ENCODE measurements around the gene DNM3. TPM values are rescaled to one million over a fixed set of nuclear protein-coding genes. Genes with fewer than 3 reads are reported as not detected.

Gene DNM3
- total RNA-seq, 1 donor from 2014 or later, result 1.1 TPM

- Mint-ChIP-seq H3K36me3 (no peaks in the 10 kb centered on the region), H3K9me3 (no peaks in the 10 kb centered on the region), H3K27me3 (ENCODE audit: insufficient read depth, low read depth) (peaks cover 5% of the 10 kb centered on the region), H3K4me1 (peaks cover 8% of the 10 kb centered on the region), H3K27ac (no peak overlapping the region), H3K4me3 (no peak overlapping the region)
- H3K27ac ChIP-seq, result no peak overlapping the region
- no peak for DNase-seq (ENCODE audit: low spot score)
- TF ChIP-seq CTCF (IDR thresholded peaks at IDR 0.05) (no peak), EZH2 (IDR thresholded peaks at IDR 0.05) (no peak), EZH2phosphoT487 (IDR thresholded peaks at IDR 0.05) (no peak)
- no peaks in the 10 kb centered on the region for H3K36me3 ChIP-seq
- H4K20me1 ChIP-seq (ENCODE audit: low read depth), result no peaks in the 10 kb centered on the region
- H3K9ac ChIP-seq, result no peak overlapping the region
- no peaks in the 10 kb centered on the region for H3F3A ChIP-seq (ENCODE audit: low read depth)
- no peaks in the 10 kb centered on the region for H3K79me2 ChIP-seq (ENCODE audit: low read depth)
- no peaks in the 10 kb centered on the region for H3K27me3 ChIP-seq
- H3K4me1 ChIP-seq, result no peaks in the 10 kb centered on the region
- no peak overlapping the region for H3K4me3 ChIP-seq
- H3K4me2 ChIP-seq, result no peak overlapping the region
- no peaks in the 10 kb centered on the region for H3K9me3 ChIP-seq (ENCODE audit: low read depth)
- no peak overlapping the region for H2AFZ ChIP-seq (replicated peaks)
These were observed 481.1 kb downstream of the DNM3 start for GRCh38 chr1:172322219-172323061.

- H3K36me3 Mint-ChIP-seq, result no peaks in the 10 kb centered on the region
- no peak overlapping the region for H2AFZ ChIP-seq (replicated peaks)
- no peak overlapping the region for H3K4me3 Mint-ChIP-seq
- TF ChIP-seq CTCF (IDR thresholded peaks at IDR 0.05), result no peak
- TF ChIP-seq EZH2phosphoT487 (IDR thresholded peaks at IDR 0.05), result no peak
- TF ChIP-seq EZH2 (IDR thresholded peaks at IDR 0.05), result no peak
- H3K27ac Mint-ChIP-seq, result no peak overlapping the region
- H3K4me3 ChIP-seq, result no peak overlapping the region
- peaks cover 5% of the 10 kb centered on the region for H3K27me3 Mint-ChIP-seq (ENCODE audit: insufficient read depth, low read depth)
- H4K20me1 ChIP-seq (ENCODE audit: low read depth), result no peaks in the 10 kb centered on the region
- no peaks in the 10 kb centered on the region for H3K9me3 Mint-ChIP-seq
- H3K79me2 ChIP-seq (ENCODE audit: low read depth), result no peaks in the 10 kb centered on the region
- no peaks in the 10 kb centered on the region for H3K4me1 ChIP-seq
- no peak overlapping the region for H3K4me2 ChIP-seq
- H3K9me3 ChIP-seq (ENCODE audit: low read depth), result no peaks in the 10 kb centered on the region
- H3K36me3 ChIP-seq, result no peaks in the 10 kb centered on the region
- no peak overlapping the region for H3K27ac ChIP-seq
- no peaks in the 10 kb centered on the region for H3F3A ChIP-seq (ENCODE audit: low read depth)
- peaks cover 8% of the 10 kb centered on the region for H3K4me1 Mint-ChIP-seq
- no peaks in the 10 kb centered on the region for H3K27me3 ChIP-seq
- no peak overlapping the region for H3K9ac ChIP-seq
- DNase-seq (ENCODE audit: low spot score), result no peak
These were observed 482.4 kb downstream of the DNM3 start for GRCh38 chr1:172323686-172324085.

GRCh38 chr1:172324086-172324485, 482.8 kb downstream of the DNM3 start:
- H3K27ac Mint-ChIP-seq, result no peak overlapping the region
- no peak for DNase-seq (ENCODE audit: low spot score)
- no peak overlapping the region for H3K4me2 ChIP-seq
- TF ChIP-seq EZH2 (IDR thresholded peaks at IDR 0.05) (no peak), CTCF (IDR thresholded peaks at IDR 0.05) (no peak), EZH2phosphoT487 (IDR thresholded peaks at IDR 0.05) (no peak)
- no peak overlapping the region for H3K4me3 Mint-ChIP-seq
- no peaks in the 10 kb centered on the region for H3K4me1 ChIP-seq
- no peaks in the 10 kb centered on the region for H3K36me3 ChIP-seq
- peaks cover 5% of the 10 kb centered on the region for H3K27me3 Mint-ChIP-seq (ENCODE audit: insufficient read depth, low read depth)
- H3K4me1 Mint-ChIP-seq, result peaks cover 8% of the 10 kb centered on the region
- H3F3A ChIP-seq (ENCODE audit: low read depth), result no peaks in the 10 kb centered on the region
- H4K20me1 ChIP-seq (ENCODE audit: low read depth), result no peaks in the 10 kb centered on the region
- no peak overlapping the region for H3K4me3 ChIP-seq
- no peaks in the 10 kb centered on the region for H3K9me3 Mint-ChIP-seq
- no peaks in the 10 kb centered on the region for H3K27me3 ChIP-seq
- no peaks in the 10 kb centered on the region for H3K36me3 Mint-ChIP-seq
- no peaks in the 10 kb centered on the region for H3K79me2 ChIP-seq (ENCODE audit: low read depth)
- H2AFZ ChIP-seq (replicated peaks), result no peak overlapping the region
- H3K27ac ChIP-seq, result no peak overlapping the region
- H3K9me3 ChIP-seq (ENCODE audit: low read depth), result no peaks in the 10 kb centered on the region
- H3K9ac ChIP-seq, result no peak overlapping the region

Data from neural progenitor cell (in vitro differentiated cells).